Middle frontal gyrus (tissue), 1 donor: ENCODE measurements around the gene EIF2S1.
A peak's percentile ranks its signal among the peaks of the same experiment; 100 is the strongest.
"Not testable (repeated sequence)": the region's sequence is repeated elsewhere in the genome, so short reads cannot be mapped to it uniquely, and the experiment has no call there.

Experiments
- DNase-seq: peaks from one replicate; pipeline ENCODE4 v3.0.0-alpha.2; 2015; ENCODE audit warnings: low spot score; ENCODE audit errors: extremely low spot score

The EIF2S1 gene

GRCh38 chr14:67359775-67360469 lies at the start of gene EIF2S1, which contains the start of gene ATP6V1D:
Gene EIF2S1 (plus strand): TSS chr14:67360328. CDS start chr14:67364768, 4,440 bp downstream.
Gene ATP6V1D (minus strand): TSS chr14:67359804. CDS start chr14:67359698, 106 bp downstream.
- peak; percentile 98 for DNase-seq

GRCh38 chr14:67311868-67312267 lies 48.3 kb upstream of the EIF2S1 start:
- no peak for DNase-seq

- DNase-seq, result no peak
Measured at GRCh38 chr14:67313153-67313552, 47.0 kb upstream of the EIF2S1 start.

- DNase-seq, result no peak
Measured at GRCh38 chr14:67317822-67318221, 42.3 kb upstream of the EIF2S1 start.

GRCh38 chr14:67319142-67319541 lies 41.0 kb upstream of the EIF2S1 start:
- DNase-seq, result no peak

GRCh38 chr14:67329666-67330065 lies 30.5 kb upstream of the EIF2S1 start:
- not testable (repeated sequence) for DNase-seq

- no peak for DNase-seq
Measured at GRCh38 chr14:67331368-67332125, 28.6 kb upstream of the EIF2S1 start.

- DNase-seq, result no peak
Measured at GRCh38 chr14:67332468-67332867, 27.7 kb upstream of the EIF2S1 start.

GRCh38 chr14:67335781-67336180 lies 24.3 kb upstream of the EIF2S1 start:
- DNase-seq, result no peak

- DNase-seq, result not testable (repeated sequence)
Measured at GRCh38 chr14:67341231-67341630, 18.9 kb upstream of the EIF2S1 start.

- no peak for DNase-seq
Measured at GRCh38 chr14:67343601-67344230, 16.4 kb upstream of the EIF2S1 start.

GRCh38 chr14:67345583-67345982 lies 14.5 kb upstream of the EIF2S1 start:
- no peak for DNase-seq

GRCh38 chr14:67352055-67352454 lies 8.1 kb upstream of the EIF2S1 start:
- DNase-seq, result no peak

- DNase-seq, result no peak
Measured at GRCh38 chr14:67357186-67357968, 2.8 kb upstream of the EIF2S1 start.

- no peak for DNase-seq
Measured at GRCh38 chr14:67357969-67358354, 2.2 kb upstream of the EIF2S1 start.

- no peak for DNase-seq
Measured at GRCh38 chr14:67358924-67359774, 979 bp upstream of the EIF2S1 start.

- no peak for DNase-seq
Measured at GRCh38 chr14:67360470-67361206, 510 bp downstream of the EIF2S1 start.

GRCh38 chr14:67365476-67365875 lies 5.3 kb downstream of the EIF2S1 start:
- DNase-seq, result no peak

GRCh38 chr14:67370830-67371229 lies 10.7 kb downstream of the EIF2S1 start:
- DNase-seq, result no peak
